Hepatocyte (in vitro differentiated cells): ENCODE results near the gene UCHL3. TPM values are rescaled to one million over a fixed set of nuclear protein-coding genes. Genes with fewer than 3 reads are reported as not detected.

Source experiments
- DNase-seq: peaks from one replicate; pipeline ENCODE4 v3.0.0-alpha.2; 2016; ENCODE audit warnings: low spot score
- H2AFZ ChIP-seq: fragments of 200-600 bp; sonication (generic); 2 replicates; pipeline ENCODE4 v1.6.0; 2016; ENCODE audit warnings: antibody characterized with exemption, mild to moderate bottlenecking
- H3K27ac ChIP-seq: fragments of 200-600 bp; sonication (generic); 2 replicates; pipeline ENCODE4 v1.5.1; 2016; ENCODE audit warnings: mild to moderate bottlenecking
- H3K27me3 ChIP-seq: fragments of 200-600 bp; sonication (generic); 2 replicates; pipeline ENCODE4 v1.6.1; 2016
- H3K36me3 ChIP-seq: fragments of 200-600 bp; sonication (generic); replicated peaks from 2 replicates; pipeline ENCODE4 v1.5.1; 2016; ENCODE audit warnings: low read depth; ENCODE audit not compliant: insufficient read depth
- H3K4me1 ChIP-seq: fragments of 200-600 bp; sonication (generic); 2 replicates; pipeline ENCODE4 v1.5.1; 2016; ENCODE audit warnings: mild to moderate bottlenecking, moderate library complexity; ENCODE audit not compliant: insufficient read depth
- H3K4me2 ChIP-seq: fragments of 200-600 bp; sonication (generic); 2 replicates; pipeline ENCODE4 v1.6.0; 2016
- H3K4me3 ChIP-seq: fragments of 200-600 bp; sonication (generic); 2 replicates; pipeline ENCODE4 v1.5.1; 2016; ENCODE audit warnings: mild to moderate bottlenecking
- H3K79me2 ChIP-seq: fragments of 200-600 bp; sonication (generic); 2 replicates; pipeline ENCODE4 v1.6.0; 2017; ENCODE audit warnings: mild to moderate bottlenecking
- H3K9me2 ChIP-seq: fragments of 200-600 bp; sonication (generic); replicated peaks from 2 replicates; pipeline ENCODE4 v1.6.0; 2017; ENCODE audit warnings: mild to moderate bottlenecking; ENCODE audit not compliant: insufficient read depth
- H3K9me3 ChIP-seq: fragments of 200-600 bp; sonication (generic); 2 replicates; pipeline ENCODE4 v1.5.1; 2016; ENCODE audit warnings: low read depth, mild to moderate bottlenecking
- H4K20me1 ChIP-seq: fragments of 200-600 bp; sonication (generic); 2 replicates; pipeline ENCODE4 v1.6.0; 2016; ENCODE audit warnings: mild to moderate bottlenecking; ENCODE audit not compliant: insufficient read depth, poor library complexity, severe bottlenecking
- CTCF ChIP-seq: fragments of 200-600 bp; sonication (generic); IDR thresholded peaks from 2 replicates; pipeline ENCODE4 v1.5.1; 2016; ENCODE audit warnings: antibody characterized with exemption, mild to moderate bottlenecking; ENCODE audit not compliant: poor library complexity
- EZH2 ChIP-seq: fragments of 200-600 bp; sonication (generic); IDR thresholded peaks from 2 replicates; pipeline ENCODE4 v1.6.1; 2016; ENCODE audit warnings: antibody characterized with exemption, mild to moderate bottlenecking, borderline replicate concordance
- EZH2phosphoT487 ChIP-seq: fragments of 200-600 bp; sonication (generic); IDR thresholded peaks from one replicate; pipeline ENCODE4 v1.6.1; 2018; ENCODE audit warnings: antibody characterized with exemption, mild to moderate bottlenecking, low read depth, moderate library complexity; ENCODE audit not compliant: unreplicated experiment, severe bottlenecking
- WGBS: methylation state at CpG from one replicate; pipeline ENCODE4 v1.1.6; 2016; ENCODE audit warnings: low lambda C conversion rate; ENCODE audit errors: missing lambda C conversion rate; 5-methylcytosine and 5-hydroxymethylcytosine counted together
- polyA plus RNA-seq: library from polyadenylated mRNA; unstranded; fragments of >200 nt; fragmentation: Nextera tagmentation; extraction: Ambion mirVana; gene quantifications from 2 replicates; pipeline ENCODE4 v1.2.1, GENCODE V29; 2016
- total RNA-seq: library from RNA; depleted of rRNA; stranded (reverse); fragments of >200 nt; gene quantifications from 2 replicates; pipeline ENCODE4 v1.2.3, GENCODE V29; 2014

UCHL3 gene
- total and polyA plus RNA-seq, 2 experiments from 2014 or later: 42.0 to 77.5 TPM

DNA sequence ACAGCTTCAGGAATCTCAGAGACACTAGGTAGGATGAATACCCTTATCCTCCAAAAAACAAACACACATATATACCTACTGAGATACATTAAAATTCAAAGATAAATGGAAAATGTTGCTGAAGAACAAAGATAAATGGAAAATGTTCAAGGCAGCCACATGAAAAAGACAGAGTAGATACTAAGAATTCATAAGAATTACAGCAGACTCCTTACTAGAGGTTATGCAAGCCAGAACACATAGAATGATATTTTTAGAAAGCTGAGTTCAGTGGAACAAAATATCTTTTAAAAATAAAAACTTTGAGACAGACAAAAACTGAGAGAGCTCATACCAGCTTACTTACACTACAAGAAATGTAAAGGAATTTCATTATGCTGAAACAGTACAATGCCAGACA lies 35.6 kb downstream of the UCHL3 start:
- Histone ChIP-seq H4K20me1 (no peaks in the 10 kb centered on the region), H3K27ac (no peak overlapping the region)

DNA sequence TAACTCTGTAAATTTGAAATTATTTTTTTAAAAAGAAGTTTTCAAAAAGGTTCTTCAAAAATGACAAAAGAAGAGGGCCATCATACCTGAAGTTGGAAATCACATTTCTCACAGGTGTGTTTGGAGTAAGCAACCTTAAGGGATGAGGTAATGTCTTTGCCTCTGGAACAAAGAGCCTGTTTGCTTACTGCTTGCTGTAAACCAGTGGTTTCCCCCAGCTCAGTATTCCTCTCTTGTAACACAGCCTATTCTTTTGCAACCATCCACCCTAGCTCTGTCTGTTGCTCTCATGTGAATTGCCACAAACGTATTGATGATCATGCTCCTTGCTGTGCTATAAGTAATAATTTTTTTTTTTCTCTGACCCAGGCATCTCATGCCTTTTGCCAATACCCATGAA lies 38.1 kb downstream of the UCHL3 start:
- H3K79me2 ChIP-seq: no peaks in the 10 kb centered on the region
- peaks cover 6% of the 10 kb centered on the region for H3K9me3 ChIP-seq
- no peaks in the 10 kb centered on the region for H3K9me2 ChIP-seq
- no peak overlapping the region for H3K27ac ChIP-seq
- H3K36me3 ChIP-seq: no peaks in the 10 kb centered on the region
- H2AFZ ChIP-seq: no peak overlapping the region
- TF ChIP-seq CTCF (no peak), EZH2 (no peak), EZH2phosphoT487 (no peak)
- 68% methylated on average over 1 of the region's 1 CpG for WGBS
- no peak overlapping the region for H3K4me3 ChIP-seq
- DNase-seq: peak; percentile 21
- H3K27me3 ChIP-seq: no peaks in the 10 kb centered on the region
- H3K4me1 ChIP-seq: no peaks in the 10 kb centered on the region
- H3K4me2 ChIP-seq: no peak overlapping the region
- H4K20me1 ChIP-seq: no peaks in the 10 kb centered on the region

More for the DNA sequence above, 35.6 kb downstream of the UCHL3 start:
- H3K9me3 ChIP-seq: peaks cover 6% of the 10 kb centered on the region
- no peak for DNase-seq
- no peaks in the 10 kb centered on the region for H3K27me3 ChIP-seq
- H3K4me1 ChIP-seq: no peaks in the 10 kb centered on the region
- no peaks in the 10 kb centered on the region for H3K36me3 ChIP-seq
- no peak overlapping the region for H2AFZ ChIP-seq
- H3K4me3 ChIP-seq: no peak overlapping the region
- no peaks in the 10 kb centered on the region for H3K79me2 ChIP-seq
- no peaks in the 10 kb centered on the region for H3K9me2 ChIP-seq
- TF ChIP-seq CTCF (no peak), EZH2phosphoT487 (no peak)
- H3K4me2 ChIP-seq: no peak overlapping the region

- 88% methylated on average over 1 of the region's 1 CpG for WGBS
Measured at GRCh38 chr13:75596657-75597182, 47.1 kb downstream of the UCHL3 start.

More at GRCh38 chr13:75596657-75597182, 47.1 kb downstream of the UCHL3 start:
- no peaks in the 10 kb centered on the region for H4K20me1 ChIP-seq
- H3K4me1 ChIP-seq: no peaks in the 10 kb centered on the region
- no peaks in the 10 kb centered on the region for H3K27me3 ChIP-seq
- no peak overlapping the region for H3K4me2 ChIP-seq
- TF ChIP-seq EZH2phosphoT487 (no peak), CTCF (no peak), EZH2 (no peak)
- no peaks in the 10 kb centered on the region for H3K9me3 ChIP-seq
- H3K9me2 ChIP-seq: no peaks in the 10 kb centered on the region
- no peaks in the 10 kb centered on the region for H3K36me3 ChIP-seq
- no peak for DNase-seq
- no peak overlapping the region for H2AFZ ChIP-seq
- H3K4me3 ChIP-seq: no peak overlapping the region
- H3K27ac ChIP-seq: no peak overlapping the region
- no peaks in the 10 kb centered on the region for H3K79me2 ChIP-seq
